Measurements from ENCODE around the gene PHF14. TPM values are rescaled to one million over a fixed set of nuclear protein-coding genes. Genes with fewer than 3 reads are reported as not detected.
"Not testable (repeated sequence)": the region's sequence is repeated elsewhere in the genome, so short reads cannot be mapped to it uniquely, and the experiment has no call there.

Gene PHF14
- total RNA-seq, 1 experiment from 2014 or later = 43.6 TPM

DNA sequence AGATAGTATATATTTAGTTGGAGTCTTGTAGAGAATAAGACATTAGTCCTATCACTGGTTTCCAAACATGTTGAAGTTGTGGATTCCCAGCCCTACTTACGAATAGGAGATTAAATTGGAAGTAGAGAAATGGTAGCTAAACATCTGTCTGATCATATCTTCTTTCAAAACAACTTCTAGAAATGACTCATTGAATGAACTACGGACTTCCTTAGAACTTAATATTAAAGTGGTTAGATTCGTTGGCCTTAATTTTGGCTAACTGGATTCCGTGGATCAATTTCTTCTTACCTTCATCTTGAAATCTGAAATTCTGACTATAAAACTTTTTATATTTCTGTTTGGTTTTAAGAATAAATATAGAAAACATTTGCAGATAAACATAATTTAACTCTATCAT is 3.4 kb downstream of the PHF14 start:
- no peak for DNase-seq (ENCODE audit: extremely low read depth, low read depth)

DNA sequence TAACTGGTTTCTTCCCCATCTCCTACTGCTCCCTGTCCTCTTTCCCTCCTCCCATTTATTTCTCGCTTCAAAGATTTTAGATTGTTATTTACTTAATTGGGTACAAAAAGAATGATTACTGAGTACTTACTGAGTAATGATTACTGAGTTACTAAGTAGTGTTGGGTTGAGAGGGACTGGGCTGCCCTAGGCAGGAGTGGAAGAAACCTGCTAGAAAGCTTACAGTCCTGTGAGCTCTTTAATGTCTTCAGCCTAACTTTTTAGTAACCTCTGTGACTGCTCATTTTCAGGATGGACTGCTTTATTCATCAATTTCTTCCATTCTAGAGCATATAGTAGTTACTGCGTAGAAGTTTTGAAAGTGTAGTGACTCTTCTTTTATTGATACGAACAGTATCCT is 7.6 kb downstream of the PHF14 start:
- DNase-seq (ENCODE audit: extremely low read depth, low read depth) = no peak

DNA sequence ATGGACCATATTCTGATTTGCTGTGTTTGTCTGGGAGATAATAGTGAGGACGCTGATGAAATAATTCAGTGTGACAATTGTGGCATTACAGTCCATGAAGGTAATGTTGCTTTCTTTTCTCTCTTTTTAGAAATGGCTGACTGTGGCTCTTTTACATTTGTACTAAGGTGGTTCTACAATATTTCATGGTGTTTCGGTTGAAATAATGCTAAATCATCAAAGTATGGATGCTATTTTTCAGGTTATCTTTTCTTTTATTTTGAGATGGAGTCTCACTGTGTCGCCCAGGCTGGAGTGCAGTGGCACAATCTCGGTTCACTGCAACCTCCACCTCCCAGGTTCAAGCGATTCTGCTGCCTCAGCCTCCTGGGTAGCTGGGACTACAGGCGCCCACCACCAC is 17.1 kb downstream of the PHF14 start:
- DNase-seq (ENCODE audit: extremely low read depth, low read depth) = not testable (repeated sequence)

DNA sequence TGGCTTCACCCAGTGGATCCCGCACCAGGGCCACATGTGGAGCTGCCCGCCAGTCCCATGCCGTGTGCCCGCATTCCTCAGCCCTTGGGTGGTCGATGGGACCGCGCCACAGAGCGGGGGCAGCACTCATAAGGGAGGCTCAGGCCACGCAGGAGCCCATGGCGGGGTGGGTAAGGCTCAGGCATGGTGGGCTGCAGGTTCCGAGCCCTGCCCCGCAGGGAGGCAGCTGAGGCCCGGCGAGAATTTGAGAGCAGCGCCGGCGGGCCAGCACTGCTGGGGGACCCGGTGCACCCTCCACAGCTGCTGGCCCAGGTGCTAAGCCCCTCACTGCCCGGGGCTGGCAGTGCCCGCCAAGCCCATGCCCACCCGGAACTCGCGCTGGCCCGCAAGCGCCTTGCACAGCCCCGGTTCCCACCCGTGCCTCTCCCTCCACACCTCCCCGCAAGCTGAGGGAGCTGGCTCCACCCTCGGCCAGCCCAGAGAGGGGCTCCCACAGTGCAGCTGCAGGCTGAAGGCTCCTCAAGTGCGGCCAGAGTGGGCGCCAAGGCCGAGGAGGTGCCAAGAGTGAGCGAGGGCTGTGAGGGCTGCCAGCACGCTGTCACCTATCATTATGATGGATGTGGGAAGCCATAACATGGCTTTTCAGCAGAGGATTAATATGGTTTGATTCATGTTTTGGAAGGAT is 22.0 kb downstream of the PHF14 start:
- DNase-seq (ENCODE audit: extremely low read depth, low read depth) = not testable (repeated sequence)

DNA sequence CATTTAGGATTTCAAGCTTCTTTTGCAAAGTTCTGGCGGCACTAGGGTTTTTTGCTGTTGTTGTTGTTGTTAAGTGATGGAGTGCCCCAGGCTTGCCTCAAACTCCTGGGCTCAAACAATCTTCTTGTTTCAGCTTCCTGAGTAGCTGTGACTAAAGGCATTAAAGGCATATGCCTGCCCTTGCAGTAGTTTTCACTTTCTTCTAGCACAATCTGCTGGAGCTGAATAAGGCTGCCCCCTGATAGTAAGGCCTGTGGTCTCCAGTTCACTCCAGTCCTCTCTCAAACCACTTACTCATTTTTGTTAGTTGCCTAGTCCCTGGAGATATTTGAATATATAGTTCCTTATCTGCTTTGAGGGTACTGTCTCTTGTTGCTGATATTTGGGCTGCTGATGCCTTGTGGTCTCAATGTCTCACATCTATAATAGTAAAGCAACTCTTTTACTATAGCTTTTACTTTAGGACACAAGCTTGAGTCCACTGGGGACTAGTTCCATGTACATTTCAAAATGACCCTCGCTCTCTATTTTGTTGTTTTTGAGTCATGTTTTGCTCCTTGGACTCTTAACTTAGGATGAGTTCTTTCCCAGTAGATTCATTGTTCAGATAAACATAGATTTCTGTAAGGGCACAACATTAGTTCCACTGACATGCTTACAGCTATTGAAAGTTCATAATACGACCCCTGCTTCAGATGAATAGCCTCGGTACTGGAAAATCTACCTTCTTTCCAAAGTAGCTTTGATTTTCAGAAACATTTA is 25.5 kb downstream of the PHF14 start:
- DNase-seq (ENCODE audit: extremely low read depth, low read depth) = no peak

DNA sequence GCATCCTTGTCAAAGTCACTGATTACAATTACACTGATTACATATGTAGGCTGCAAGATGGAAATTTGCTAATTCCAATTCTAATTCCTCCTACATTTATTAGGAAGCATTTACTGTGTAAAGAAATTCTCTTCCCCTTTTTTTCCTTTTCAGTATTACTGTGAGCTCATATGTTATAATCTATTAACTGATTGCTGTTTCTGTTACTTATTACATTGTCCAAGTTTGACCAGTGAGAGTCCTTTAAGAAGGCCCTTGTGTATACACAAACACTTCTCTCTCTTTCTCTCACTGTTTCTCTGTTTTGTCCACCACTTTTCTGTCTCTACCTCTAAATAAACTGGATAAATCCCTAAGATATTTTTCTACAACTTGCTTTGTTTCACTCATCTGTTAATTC is 31.5 kb downstream of the PHF14 start:
- no peak for DNase-seq (ENCODE audit: extremely low read depth, low read depth)

DNA sequence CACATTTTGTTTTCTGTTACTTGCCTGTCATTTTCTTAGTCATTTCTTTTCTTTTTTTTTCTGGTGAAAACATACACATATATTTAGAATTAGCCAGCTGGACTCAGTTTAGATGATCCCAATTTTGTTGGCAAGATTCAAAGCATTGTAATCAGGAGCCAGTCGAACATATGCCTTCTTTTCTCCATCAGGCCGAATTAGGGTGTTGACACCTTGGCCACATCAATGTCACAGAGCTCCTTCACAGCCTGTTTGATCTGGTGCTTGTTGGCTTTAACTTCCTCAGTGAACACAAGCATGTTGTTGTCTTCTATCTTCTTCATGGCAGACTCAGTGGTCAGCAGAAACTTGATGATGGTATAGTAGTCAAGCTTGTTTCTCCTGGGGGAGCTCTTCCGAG is 32.6 kb downstream of the PHF14 start:
- DNase-seq (ENCODE audit: extremely low read depth, low read depth) = no peak

DNA sequence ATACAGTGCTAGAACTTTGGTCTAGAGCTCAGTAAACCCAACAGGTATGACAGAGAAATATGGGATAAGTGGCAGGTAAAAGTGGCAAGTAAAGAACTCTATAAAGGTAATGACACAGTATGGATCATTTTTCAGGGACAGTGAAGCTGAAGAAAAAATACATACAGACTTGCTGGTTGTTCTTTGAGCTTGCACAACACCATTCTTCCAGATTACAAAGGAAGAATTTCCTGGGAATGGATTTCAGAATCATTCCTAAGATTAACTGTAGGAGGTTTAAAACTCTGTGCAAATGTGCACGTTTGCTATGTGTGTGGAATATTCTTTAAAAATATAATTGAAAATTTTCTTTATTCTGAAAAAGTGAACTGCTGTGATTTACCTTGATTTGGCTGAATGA is 36.0 kb downstream of the PHF14 start:
- DNase-seq (ENCODE audit: extremely low read depth, low read depth) = no peak

DNA sequence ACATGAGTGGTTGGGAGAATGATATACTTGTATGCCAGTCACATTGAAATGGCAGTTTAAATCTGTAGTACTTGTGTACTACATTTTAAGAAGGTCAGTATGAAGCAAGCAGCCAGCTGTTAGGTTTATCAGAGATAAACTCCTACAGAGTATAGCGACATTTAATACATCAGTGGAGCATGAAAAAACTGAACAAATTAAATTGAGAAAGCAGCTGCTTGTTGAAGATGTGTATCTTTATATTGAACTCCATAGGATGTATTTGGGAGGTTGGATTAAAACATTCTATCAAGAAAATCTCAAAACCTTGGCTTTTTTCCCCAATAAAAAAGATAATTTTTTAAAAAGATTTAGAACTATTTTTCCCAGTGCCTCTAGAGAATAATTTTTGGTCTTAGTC is 47.8 kb downstream of the PHF14 start:
- DNase-seq (ENCODE audit: extremely low read depth, low read depth) = no peak

DNA sequence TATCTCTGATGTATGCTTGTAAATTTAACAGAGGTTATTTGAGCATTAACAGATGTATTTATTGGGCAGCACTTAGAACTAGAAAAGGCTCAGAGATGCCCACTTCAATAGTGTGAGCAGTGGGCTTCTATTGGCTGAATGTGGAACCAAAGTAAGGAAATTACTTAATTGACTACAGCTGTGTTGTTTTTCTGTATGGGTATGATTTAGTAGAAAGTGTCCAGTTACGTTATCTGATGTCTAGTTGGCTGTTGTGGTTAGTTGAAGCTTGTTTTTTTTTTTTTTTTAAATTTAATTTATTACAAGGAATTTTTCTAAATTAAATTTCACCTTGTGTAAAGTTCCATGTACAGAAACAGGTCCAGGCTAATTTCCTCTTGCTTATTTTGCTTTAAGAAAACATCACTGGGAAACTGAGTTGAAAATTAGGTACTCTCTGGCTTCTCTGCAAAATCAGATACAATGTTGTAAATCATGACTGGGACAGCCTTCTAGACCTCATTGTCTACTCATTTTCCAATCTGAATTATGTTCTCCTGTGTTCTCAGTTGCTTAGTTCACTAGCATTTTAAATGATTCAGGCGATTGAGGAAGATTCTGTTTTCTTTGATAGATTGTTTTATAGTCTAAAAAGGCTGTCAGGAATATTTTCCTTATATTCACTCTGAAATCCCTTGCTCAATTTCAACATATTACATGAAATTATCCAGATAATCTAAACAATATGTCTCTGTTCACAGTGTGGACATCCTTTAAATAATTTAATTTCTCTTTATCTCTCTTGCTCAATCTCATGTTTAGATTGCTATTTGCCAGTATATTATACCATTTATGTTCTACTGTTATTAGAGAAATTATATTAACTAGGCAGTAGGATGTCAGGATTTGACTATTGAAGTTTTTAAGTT is 53.0 kb downstream of the PHF14 start:
- DNase-seq (ENCODE audit: extremely low read depth, low read depth) = no peak

DNA sequence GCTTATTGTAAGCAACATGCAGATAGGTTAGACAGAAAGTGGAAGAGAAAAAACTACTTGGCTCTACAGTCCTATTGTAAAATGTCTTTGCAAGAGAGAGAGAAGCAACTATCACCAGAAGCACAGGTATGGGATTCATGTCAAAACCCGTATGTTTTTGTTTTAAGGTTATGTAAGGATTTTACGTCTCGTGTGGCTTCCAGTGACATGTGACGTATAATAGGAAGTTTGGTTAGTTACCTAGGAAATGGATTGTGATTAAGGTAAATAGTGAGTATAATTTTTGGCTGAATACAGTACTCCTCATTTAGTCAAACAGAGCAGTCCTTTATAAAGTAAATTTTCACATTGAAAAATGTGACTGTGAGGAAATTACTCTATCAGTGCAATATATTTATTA is 62.0 kb downstream of the PHF14 start:
- DNase-seq (ENCODE audit: extremely low read depth, low read depth) = no peak

DNA sequence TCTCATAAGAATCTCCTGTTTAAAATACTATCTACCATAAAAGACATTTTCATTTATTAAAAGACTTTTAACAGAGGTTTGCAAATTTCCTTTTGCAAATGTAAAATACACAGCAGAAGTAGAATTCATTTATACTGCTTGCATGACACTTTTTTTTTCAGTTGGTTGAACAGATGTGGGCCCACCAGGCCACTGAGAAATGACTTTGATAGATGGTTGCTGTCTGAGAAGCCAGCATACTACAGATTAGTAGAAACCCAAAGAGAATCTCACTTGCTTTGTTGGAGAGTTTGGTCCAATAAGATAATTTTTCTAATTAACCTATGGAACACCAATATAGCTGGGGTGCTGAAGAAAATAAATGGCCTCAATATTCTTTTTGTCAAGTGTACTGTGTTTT is 66.3 kb downstream of the PHF14 start:
- DNase-seq (ENCODE audit: extremely low read depth, low read depth) = no peak

DNA sequence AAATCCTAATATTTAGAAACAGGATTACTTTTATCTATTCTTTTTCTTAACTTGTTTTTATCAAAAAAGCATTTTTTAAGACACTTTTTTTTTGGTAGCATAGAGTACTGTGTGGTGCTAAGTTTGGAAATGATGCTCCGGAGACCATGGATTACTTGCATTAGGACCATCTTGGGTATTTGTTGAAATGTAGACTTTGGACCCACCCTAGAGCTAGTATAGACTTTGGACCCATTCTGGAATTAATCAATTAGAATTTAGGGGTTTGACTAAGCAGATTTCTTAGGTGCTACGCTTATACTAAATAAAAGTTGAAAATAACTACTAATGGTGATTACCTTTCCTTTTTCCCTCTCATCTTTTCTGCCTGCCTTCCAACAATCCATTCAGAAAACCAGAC is 80.4 kb downstream of the PHF14 start:
- no peak for DNase-seq (ENCODE audit: extremely low read depth, low read depth)

DNA sequence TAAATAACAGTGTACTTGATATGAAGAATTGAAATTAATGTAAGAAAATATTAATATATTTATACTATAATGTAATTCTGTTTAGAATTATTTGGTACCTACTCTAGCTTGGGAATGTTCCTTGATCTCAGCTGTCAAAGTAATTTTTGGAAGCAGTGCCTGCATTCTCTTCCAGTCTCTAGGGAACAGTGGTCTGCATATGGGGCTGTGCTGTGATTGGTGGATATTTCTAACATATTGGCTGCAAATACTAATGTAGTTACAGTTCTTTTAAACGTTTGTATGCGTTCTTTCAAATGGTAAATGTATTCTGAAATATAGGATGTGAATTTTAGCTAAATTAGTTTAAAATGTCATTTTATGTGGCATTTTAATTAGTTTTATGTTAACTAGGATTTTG is 87.2 kb downstream of the PHF14 start:
- no peak for DNase-seq (ENCODE audit: extremely low read depth, low read depth)

DNA sequence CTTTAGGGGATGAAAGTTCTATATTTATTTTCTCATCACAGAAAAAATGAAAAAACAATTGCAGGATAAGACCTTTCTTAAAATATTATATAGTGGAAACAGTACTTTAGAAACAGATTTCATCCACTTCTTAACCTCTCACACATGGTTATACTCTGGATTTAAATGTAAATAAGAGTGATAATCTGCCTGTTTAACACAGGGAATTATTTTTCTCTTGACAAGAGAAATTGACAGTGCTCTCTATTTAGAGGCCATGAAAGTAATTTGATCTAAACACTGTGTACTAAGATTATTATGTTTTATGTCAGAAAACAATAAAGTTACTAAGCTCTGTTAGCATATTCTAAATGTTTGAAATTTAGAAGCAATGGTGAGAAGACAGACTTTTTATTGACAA is 88.4 kb downstream of the PHF14 start:
- no peak for DNase-seq (ENCODE audit: extremely low read depth, low read depth)

DNA sequence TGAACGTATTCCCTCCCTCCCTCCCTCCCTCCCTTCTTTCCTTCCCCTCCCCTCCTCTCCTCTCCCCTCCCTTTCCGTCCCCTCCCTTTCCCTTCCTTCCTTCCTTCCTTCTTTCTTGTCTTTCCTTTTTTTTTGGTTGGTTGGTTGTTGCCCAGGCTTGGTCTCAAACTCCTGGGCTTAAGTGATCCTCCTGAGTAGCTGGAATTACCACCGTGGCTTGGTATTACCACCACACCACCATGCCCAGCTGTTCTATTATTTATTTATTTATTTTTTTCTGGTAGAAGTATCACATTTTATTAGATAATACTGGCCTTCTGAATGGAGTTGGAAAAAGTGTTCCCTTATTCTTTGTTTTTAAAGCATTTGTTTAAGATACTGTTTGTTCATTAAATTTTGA is 95.9 kb downstream of the PHF14 start:
- no peak for DNase-seq (ENCODE audit: extremely low read depth, low read depth)

DNA sequence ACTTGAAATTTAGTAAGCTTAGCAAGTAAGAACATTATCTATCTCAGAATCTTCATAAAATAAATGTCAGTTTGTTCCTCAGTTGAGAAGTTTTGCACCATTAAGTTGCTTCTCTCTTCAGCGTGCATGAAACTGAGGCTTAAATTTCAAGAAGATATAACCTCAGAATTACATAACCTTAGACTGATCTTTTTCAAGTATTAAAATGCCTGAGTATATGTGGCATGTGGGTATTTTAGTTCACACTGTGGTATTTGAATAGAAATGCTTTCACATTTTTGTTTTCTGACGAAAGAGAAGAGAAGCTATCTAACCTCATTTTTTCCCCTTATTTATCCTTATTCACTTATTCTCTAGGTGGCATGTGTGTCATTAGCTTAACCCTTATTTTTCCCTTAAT is 104.1 kb downstream of the PHF14 start:
- no peak for DNase-seq (ENCODE audit: extremely low read depth, low read depth)

DNA sequence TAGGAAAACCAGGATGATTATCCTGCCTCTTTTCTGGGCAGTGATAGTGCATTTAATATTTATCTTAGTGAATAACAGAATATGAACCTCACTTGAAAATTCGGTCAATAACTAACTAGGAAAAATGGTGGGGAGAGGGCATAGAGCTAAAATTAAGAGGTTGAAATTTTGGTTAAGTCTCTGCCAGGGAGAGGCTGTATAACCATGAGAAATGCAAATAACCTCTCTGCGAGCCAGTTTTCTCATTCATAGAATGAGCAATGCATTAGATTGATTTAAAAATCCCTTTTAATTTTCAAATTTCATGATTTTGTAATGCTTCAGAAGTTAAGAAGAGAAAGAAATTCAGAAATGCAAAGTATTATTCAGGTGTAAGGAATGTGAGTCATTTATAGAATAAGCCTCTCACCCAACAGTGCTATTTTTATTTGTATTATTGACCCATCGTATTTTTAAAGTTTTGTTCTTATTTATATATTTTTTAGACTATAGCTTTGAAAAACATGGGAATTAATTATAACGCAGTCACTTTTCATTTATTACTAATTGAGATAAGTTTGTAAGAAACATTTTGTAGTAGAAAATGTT is 104.7 kb downstream of the PHF14 start:
- no peak for DNase-seq (ENCODE audit: extremely low read depth, low read depth)

DNA sequence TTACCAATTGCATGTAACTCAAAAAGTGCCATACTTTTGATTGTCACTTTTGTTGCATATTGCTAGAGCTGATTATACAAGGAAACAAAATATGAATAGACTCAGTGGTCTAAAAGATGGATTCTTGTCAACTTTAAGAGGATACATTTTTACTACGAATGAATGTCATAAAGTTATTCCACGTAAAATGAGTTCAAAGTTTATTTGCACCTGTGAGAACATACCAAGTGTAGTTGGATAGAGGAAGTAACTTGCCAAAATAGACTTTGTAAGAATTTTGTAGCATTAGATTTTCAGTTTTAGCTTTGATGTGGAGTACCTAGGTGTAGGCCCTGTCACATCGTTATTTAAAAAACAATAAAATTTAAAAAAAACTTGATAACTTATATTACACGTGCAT is 106.2 kb downstream of the PHF14 start:
- no peak for DNase-seq (ENCODE audit: extremely low read depth, low read depth)

DNA sequence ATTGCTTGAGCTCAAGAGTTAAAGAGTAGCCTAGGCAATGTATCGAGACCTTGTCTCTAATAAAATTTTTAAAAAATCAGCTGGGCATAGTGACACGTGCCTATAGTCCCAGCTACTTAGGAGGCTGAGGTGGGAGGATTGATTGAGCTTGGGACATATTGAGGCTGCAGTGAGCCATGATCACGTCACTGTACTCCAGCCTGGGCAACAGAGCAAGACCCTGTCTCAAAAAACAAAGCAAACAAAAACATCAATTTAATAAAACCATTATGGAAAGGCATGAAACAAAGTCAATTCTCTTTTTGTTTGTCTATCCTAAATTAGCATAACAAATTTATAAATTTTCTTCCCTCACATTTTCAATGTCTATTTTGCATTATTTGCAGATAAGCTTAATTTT is 108.4 kb downstream of the PHF14 start:
- no peak for DNase-seq (ENCODE audit: extremely low read depth, low read depth)

DNA sequence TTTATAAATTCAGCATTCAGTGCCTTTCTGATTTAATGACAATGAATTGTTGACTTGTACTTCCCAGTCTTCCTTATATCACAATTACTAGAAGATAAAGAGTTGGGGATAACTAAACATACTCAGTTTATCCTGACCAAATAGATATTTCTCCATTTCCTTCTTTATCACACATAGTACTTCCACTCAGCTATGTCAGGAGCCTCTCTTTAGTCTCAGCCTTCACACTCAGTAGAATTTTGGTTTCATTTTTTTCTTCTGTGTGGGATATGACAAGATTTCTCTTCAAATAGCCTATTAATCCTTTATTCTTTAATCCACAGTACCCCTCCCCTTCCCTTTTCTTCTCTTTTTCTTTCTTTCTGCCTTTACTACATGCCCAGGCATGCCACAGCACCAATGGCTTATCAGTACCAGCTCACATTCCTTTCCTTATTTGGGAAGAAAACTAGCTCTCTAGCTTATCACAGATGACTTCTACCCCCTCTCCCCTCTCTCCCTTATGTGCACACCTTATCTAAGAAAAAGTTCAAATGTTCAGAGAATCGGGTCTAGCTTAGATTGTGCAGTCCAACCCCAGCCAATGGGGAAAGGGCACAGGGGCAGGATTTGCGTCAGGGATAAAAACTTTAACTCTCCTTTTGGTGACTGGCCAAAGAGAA is 109.0 kb downstream of the PHF14 start:
- DNase-seq (ENCODE audit: extremely low read depth, low read depth) = no peak

All from NCI-H460 (cell line).